ENCODE measurements around the gene KCNMB3.
"Not testable (repeated sequence)": the region's sequence is repeated elsewhere in the genome, so short reads cannot be mapped to it uniquely, and the experiment has no call there.

KCNMB3 gene

GRCh38 chr3:179234199-179234598 lies 16.7 kb downstream of the KCNMB3 start:
- ChIA-PET CTCF (interaction anchor here (1.0 kb wide), 1 partner anchor 9 kb away, joined by 4 read pairs; no protein-coding TSS in a partner anchor), POLR2A (no interaction called here)

GRCh38 chr3:179233043-179233442 lies 17.9 kb downstream of the KCNMB3 start:
- Histone ChIP-seq H3K4me1 (ENCODE audit: control extremely low read depth in 1 of 4, control insufficient read depth in 4 of 4, insufficient read depth in 4 of 4, low read length in 3 of 4) (peaks cover 0 to 14% (median 5%) of the 10 kb centered on the region in 4 experiments), H3K4me3 (ENCODE audit: control insufficient read depth in 1 of 7, extremely low read depth in 1 of 7, insufficient read depth in 4 of 7, low read depth in 2 of 7, low read length in 6 of 7) (no peak overlapping the region), H3K27me3 (replicated peaks in 2 of 5; ENCODE audit: control insufficient read depth in 4 of 5, insufficient read depth in 5 of 5, low read length in 4 of 5) (no peaks in the 10 kb centered on the region), H3K9me3 (ENCODE audit: control extremely low read depth in 1 of 5, control insufficient read depth in 4 of 5, insufficient read depth in 2 of 5, low read depth in 1 of 5, low read length in 4 of 5) (peaks cover 0 to 1% (median 0%) of the 10 kb centered on the region in 5 experiments), H3K36me3 (ENCODE audit: control insufficient read depth in 4 of 4, insufficient read depth in 4 of 4, low read length in 3 of 4) (peaks cover 15 to 44% (median 22%) of the 10 kb centered on the region in 4 experiments), H3K27ac (ENCODE audit: insufficient read depth in 1 of 2, low read depth in 1 of 2, low read length in 2 of 2, poor library complexity in 1 of 2, severe bottlenecking in 2 of 2) (no peak overlapping the region)
- peak in 2 of 3 donors; percentile 25 to 32 for DNase-seq
- ChIA-PET CTCF (interaction anchor here (1.2 to 1.5 kb wide), 3 partner anchors 9 to 20 kb away, joined by 3 read pairs; no protein-coding TSS in a partner anchor), POLR2A (interaction anchor here (0.7 kb wide), 1 partner anchor 62 kb away, joined by 3 read pairs; no protein-coding TSS in a partner anchor)
- WGBS (ENCODE audit: insufficient coverage) = 80% methylated on average over 1 of the region's 3 CpGs

More at GRCh38 chr3:179234199-179234598, 16.7 kb downstream of the KCNMB3 start:
- Histone ChIP-seq H3K4me3 (ENCODE audit: control insufficient read depth in 1 of 7, extremely low read depth in 1 of 7, insufficient read depth in 4 of 7, low read depth in 2 of 7, low read length in 6 of 7) (no peak overlapping the region), H3K36me3 (ENCODE audit: control insufficient read depth in 4 of 4, insufficient read depth in 4 of 4, low read length in 3 of 4) (peaks cover 15 to 42% (median 21%) of the 10 kb centered on the region in 4 experiments), H3K4me1 (ENCODE audit: control extremely low read depth in 1 of 4, control insufficient read depth in 4 of 4, insufficient read depth in 4 of 4, low read length in 3 of 4) (peaks cover 0 to 14% (median 5%) of the 10 kb centered on the region in 4 experiments), H3K27me3 (replicated peaks in 2 of 5; ENCODE audit: control insufficient read depth in 4 of 5, insufficient read depth in 5 of 5, low read length in 4 of 5) (no peaks in the 10 kb centered on the region), H3K27ac (ENCODE audit: insufficient read depth in 1 of 2, low read depth in 1 of 2, low read length in 2 of 2, poor library complexity in 1 of 2, severe bottlenecking in 2 of 2) (no peak overlapping the region), H3K9me3 (ENCODE audit: control extremely low read depth in 1 of 5, control insufficient read depth in 4 of 5, insufficient read depth in 2 of 5, low read depth in 1 of 5, low read length in 4 of 5) (peaks cover 0 to 1% (median 0%) of the 10 kb centered on the region in 5 experiments)
- WGBS (ENCODE audit: insufficient coverage) = 100% methylated on average over 1 of the region's 4 CpGs
- no peak for DNase-seq

- no CpG with 5 or more reads among the region's 5 CpGs for WGBS (ENCODE audit: insufficient coverage)
- Histone ChIP-seq H3K27ac (ENCODE audit: insufficient read depth in 1 of 2, low read depth in 1 of 2, low read length in 2 of 2, poor library complexity in 1 of 2, severe bottlenecking in 2 of 2) (no peak overlapping the region), H3K36me3 (ENCODE audit: control insufficient read depth in 4 of 4, insufficient read depth in 4 of 4, low read length in 3 of 4) (peaks cover 15 to 57% (median 30%) of the 10 kb centered on the region in 4 experiments), H3K4me3 (ENCODE audit: control insufficient read depth in 1 of 7, extremely low read depth in 1 of 7, insufficient read depth in 4 of 7, low read depth in 2 of 7, low read length in 6 of 7) (no peak overlapping the region), H3K4me1 (ENCODE audit: control extremely low read depth in 1 of 4, control insufficient read depth in 4 of 4, insufficient read depth in 4 of 4, low read length in 3 of 4) (no peaks in the 10 kb centered on the region), H3K27me3 (replicated peaks in 2 of 5; ENCODE audit: control insufficient read depth in 4 of 5, insufficient read depth in 5 of 5, low read length in 4 of 5) (no peaks in the 10 kb centered on the region), H3K9me3 (ENCODE audit: control extremely low read depth in 1 of 5, control insufficient read depth in 4 of 5, insufficient read depth in 2 of 5, low read depth in 1 of 5, low read length in 4 of 5) (peaks cover 0 to 1% (median 0%) of the 10 kb centered on the region in 5 experiments)
- DNase-seq = no peak
- POLR2A ChIA-PET = no interaction called here
- CTCF ChIA-PET = no interaction called here
Measured at GRCh38 chr3:179229177-179229576, 21.7 kb downstream of the KCNMB3 start.

GRCh38 chr3:179227349-179227748 lies 23.6 kb downstream of the KCNMB3 start:
- H3K9me3 ChIP-seq (ENCODE audit: control extremely low read depth in 1 of 5, control insufficient read depth in 4 of 5, insufficient read depth in 2 of 5, low read depth in 1 of 5, low read length in 4 of 5) = peaks cover 0 to 1% (median 0%) of the 10 kb centered on the region in 5 experiments

GRCh38 chr3:179224584-179224983 lies 26.3 kb downstream of the KCNMB3 start:
- H3K27ac ChIP-seq (ENCODE audit: insufficient read depth in 1 of 2, low read depth in 1 of 2, low read length in 2 of 2, poor library complexity in 1 of 2, severe bottlenecking in 2 of 2) = no peak overlapping the region
- POLR2A ChIA-PET = no interaction called here
- no peaks in the 10 kb centered on the region for H3K27me3 ChIP-seq (replicated peaks in 2 of 5; ENCODE audit: control insufficient read depth in 4 of 5, insufficient read depth in 5 of 5, low read length in 4 of 5)
- DNase-seq = no peak
- 100% methylated on average over 1 of the region's 1 CpG for WGBS (ENCODE audit: insufficient coverage)
- H3K36me3 ChIP-seq (ENCODE audit: control insufficient read depth in 4 of 4, insufficient read depth in 4 of 4, low read length in 3 of 4) = peaks cover 7 to 44% (median 21%) of the 10 kb centered on the region in 4 experiments
- H3K9me3 ChIP-seq (ENCODE audit: control extremely low read depth in 1 of 5, control insufficient read depth in 4 of 5, insufficient read depth in 2 of 5, low read depth in 1 of 5, low read length in 4 of 5) = no peaks in the 10 kb centered on the region
- H3K4me3 ChIP-seq (ENCODE audit: control insufficient read depth in 1 of 7, extremely low read depth in 1 of 7, insufficient read depth in 4 of 7, low read depth in 2 of 7, low read length in 6 of 7) = no peak overlapping the region
- CTCF ChIA-PET = interaction anchor here (1.6 kb wide), 1 partner anchor 9 kb away, joined by 4 read pairs; no protein-coding TSS in a partner anchor
- H3K4me1 ChIP-seq (ENCODE audit: control extremely low read depth in 1 of 4, control insufficient read depth in 4 of 4, insufficient read depth in 4 of 4, low read length in 3 of 4) = no peaks in the 10 kb centered on the region

More at GRCh38 chr3:179227349-179227748, 23.6 kb downstream of the KCNMB3 start:
- WGBS (ENCODE audit: insufficient coverage) = 96% methylated on average over 3 of the region's 3 CpGs
- no peak for DNase-seq
- Histone ChIP-seq H3K36me3 (ENCODE audit: control insufficient read depth in 4 of 4, insufficient read depth in 4 of 4, low read length in 3 of 4) (peaks cover 12 to 56% (median 31%) of the 10 kb centered on the region in 4 experiments), H3K27me3 (replicated peaks in 2 of 5; ENCODE audit: control insufficient read depth in 4 of 5, insufficient read depth in 5 of 5, low read length in 4 of 5) (no peaks in the 10 kb centered on the region), H3K4me3 (ENCODE audit: control insufficient read depth in 1 of 7, extremely low read depth in 1 of 7, insufficient read depth in 4 of 7, low read depth in 2 of 7, low read length in 6 of 7) (no peak overlapping the region), H3K27ac (ENCODE audit: insufficient read depth in 1 of 2, low read depth in 1 of 2, low read length in 2 of 2, poor library complexity in 1 of 2, severe bottlenecking in 2 of 2) (no peak overlapping the region), H3K4me1 (ENCODE audit: control extremely low read depth in 1 of 4, control insufficient read depth in 4 of 4, insufficient read depth in 4 of 4, low read length in 3 of 4) (no peaks in the 10 kb centered on the region)
- CTCF ChIA-PET = interaction anchor here (1.4 kb wide), 2 partner anchors 14 to 212 kb away, joined by 4 read pairs; no protein-coding TSS in a partner anchor
- POLR2A ChIA-PET = no interaction called here

GRCh38 chr3:179223548-179223947 lies 27.4 kb downstream of the KCNMB3 start:
- ChIA-PET POLR2A (no interaction called here), CTCF (interaction anchor here (0.8 kb wide), 1 partner anchor 96 kb away, joined by 3 read pairs; no protein-coding TSS in a partner anchor)
- 100% methylated on average over 1 of the region's 2 CpGs for WGBS (ENCODE audit: insufficient coverage)
- DNase-seq = no peak
- H3K27ac ChIP-seq (ENCODE audit: insufficient read depth in 1 of 2, low read depth in 1 of 2, low read length in 2 of 2, poor library complexity in 1 of 2, severe bottlenecking in 2 of 2) = no peak overlapping the region
- peaks cover 7 to 40% (median 19%) of the 10 kb centered on the region in 4 experiments for H3K36me3 ChIP-seq (ENCODE audit: control insufficient read depth in 4 of 4, insufficient read depth in 4 of 4, low read length in 3 of 4)
- H3K27me3 ChIP-seq (replicated peaks in 2 of 5; ENCODE audit: control insufficient read depth in 4 of 5, insufficient read depth in 5 of 5, low read length in 4 of 5) = no peaks in the 10 kb centered on the region
- H3K9me3 ChIP-seq (ENCODE audit: control extremely low read depth in 1 of 5, control insufficient read depth in 4 of 5, insufficient read depth in 2 of 5, low read depth in 1 of 5, low read length in 4 of 5) = no peaks in the 10 kb centered on the region
- no peak overlapping the region for H3K4me3 ChIP-seq (ENCODE audit: control insufficient read depth in 1 of 7, extremely low read depth in 1 of 7, insufficient read depth in 4 of 7, low read depth in 2 of 7, low read length in 6 of 7)
- H3K4me1 ChIP-seq (ENCODE audit: control extremely low read depth in 1 of 4, control insufficient read depth in 4 of 4, insufficient read depth in 4 of 4, low read length in 3 of 4) = no peaks in the 10 kb centered on the region

- H3K27me3 ChIP-seq (replicated peaks in 2 of 5; ENCODE audit: control insufficient read depth in 4 of 5, insufficient read depth in 5 of 5, low read length in 4 of 5); H3K4me3 ChIP-seq (ENCODE audit: control insufficient read depth in 1 of 7, extremely low read depth in 1 of 7, insufficient read depth in 4 of 7, low read depth in 2 of 7, low read length in 6 of 7); H3K27ac ChIP-seq (ENCODE audit: insufficient read depth in 1 of 2, low read depth in 1 of 2, low read length in 2 of 2, poor library complexity in 1 of 2, severe bottlenecking in 2 of 2); CTCF ChIA-PET; H3K9me3 ChIP-seq (ENCODE audit: control extremely low read depth in 1 of 5, control insufficient read depth in 4 of 5, insufficient read depth in 2 of 5, low read depth in 1 of 5, low read length in 4 of 5); DNase-seq; POLR2A ChIA-PET; H3K4me1 ChIP-seq (ENCODE audit: control extremely low read depth in 1 of 4, control insufficient read depth in 4 of 4, insufficient read depth in 4 of 4, low read length in 3 of 4): not testable (repeated sequence)
- WGBS (ENCODE audit: insufficient coverage) = no CpG with 5 or more reads among the region's 1 CpG
- peaks cover 4 to 22% (median 10%) of the 10 kb centered on the region in 4 experiments for H3K36me3 ChIP-seq (ENCODE audit: control insufficient read depth in 4 of 4, insufficient read depth in 4 of 4, low read length in 3 of 4)
Measured at GRCh38 chr3:179218213-179218612, 32.7 kb downstream of the KCNMB3 start.
